ENCODE measurements around the gene DHDDS.

DNA sequence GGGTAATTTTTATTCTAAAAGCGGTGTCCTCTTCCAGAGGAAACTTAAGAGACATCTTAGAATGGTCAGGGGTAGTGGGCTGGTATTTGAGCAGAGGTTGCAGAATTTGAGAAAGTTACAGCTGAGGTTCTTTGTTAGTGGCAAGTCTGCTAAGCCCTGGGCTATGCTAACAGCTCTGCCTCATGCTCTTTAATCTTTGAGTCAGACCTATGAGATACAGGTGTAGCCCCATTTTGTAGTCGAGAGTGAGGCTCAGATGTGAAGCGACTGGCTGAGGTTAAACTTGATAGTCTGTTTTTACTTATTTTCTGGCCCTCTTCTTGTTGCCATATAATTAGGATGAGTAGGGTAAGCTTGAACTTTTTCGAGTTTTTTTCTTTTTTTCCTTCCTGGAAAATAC lies 44.8 kb downstream of the DHDDS start:
- TF ChIP-seq, protein P1, sequence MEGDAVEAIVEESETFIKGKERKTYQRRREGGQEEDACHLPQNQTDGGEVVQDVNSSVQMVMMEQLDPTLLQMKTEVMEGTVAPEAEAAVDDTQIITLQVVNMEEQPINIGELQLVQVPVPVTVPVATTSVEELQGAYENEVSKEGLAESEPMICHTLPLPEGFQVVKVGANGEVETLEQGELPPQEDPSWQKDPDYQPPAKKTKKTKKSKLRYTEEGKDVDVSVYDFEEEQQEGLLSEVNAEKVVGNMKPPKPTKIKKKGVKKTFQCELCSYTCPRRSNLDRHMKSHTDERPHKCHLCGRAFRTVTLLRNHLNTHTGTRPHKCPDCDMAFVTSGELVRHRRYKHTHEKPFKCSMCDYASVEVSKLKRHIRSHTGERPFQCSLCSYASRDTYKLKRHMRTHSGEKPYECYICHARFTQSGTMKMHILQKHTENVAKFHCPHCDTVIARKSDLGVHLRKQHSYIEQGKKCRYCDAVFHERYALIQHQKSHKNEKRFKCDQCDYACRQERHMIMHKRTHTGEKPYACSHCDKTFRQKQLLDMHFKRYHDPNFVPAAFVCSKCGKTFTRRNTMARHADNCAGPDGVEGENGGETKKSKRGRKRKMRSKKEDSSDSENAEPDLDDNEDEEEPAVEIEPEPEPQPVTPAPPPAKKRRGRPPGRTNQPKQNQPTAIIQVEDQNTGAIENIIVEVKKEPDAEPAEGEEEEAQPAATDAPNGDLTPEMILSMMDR (IDR thresholded peaks at IDR 0.05; ENCODE audit: insufficient read depth, low read depth, low read length) = no peak
- no peak for TF ChIP-seq EZH2 (IDR thresholded peaks at IDR 0.05; ENCODE audit: insufficient read depth, low read length)

All from astrocyte (in vitro differentiated cells and primary cell).